GM18507 (cell line): ENCODE results near the gene ACSL3.
"Not testable (repeated sequence)": the region's sequence is repeated elsewhere in the genome, so short reads cannot be mapped to it uniquely, and the experiment has no call there.

ENCODE experiments used
- DNase-seq: peaks from one replicate; pipeline ENCODE4 v3.0.0; 2011; ENCODE audit warnings: low read depth; ENCODE audit not compliant: insufficient read length; ENCODE audit errors: extremely low spot score
- FAIRE-seq: peaks from 2 replicates; lab custom pipeline; 2011; peaks lifted over from hg19 to GRCh38; lab: Jason Lieb, UNC

ACSL3 gene

GRCh38 chr2:222848031-222848430, 12.8 kb upstream of the ACSL3 start:
- FAIRE-seq: not testable (repeated sequence)

DNA sequence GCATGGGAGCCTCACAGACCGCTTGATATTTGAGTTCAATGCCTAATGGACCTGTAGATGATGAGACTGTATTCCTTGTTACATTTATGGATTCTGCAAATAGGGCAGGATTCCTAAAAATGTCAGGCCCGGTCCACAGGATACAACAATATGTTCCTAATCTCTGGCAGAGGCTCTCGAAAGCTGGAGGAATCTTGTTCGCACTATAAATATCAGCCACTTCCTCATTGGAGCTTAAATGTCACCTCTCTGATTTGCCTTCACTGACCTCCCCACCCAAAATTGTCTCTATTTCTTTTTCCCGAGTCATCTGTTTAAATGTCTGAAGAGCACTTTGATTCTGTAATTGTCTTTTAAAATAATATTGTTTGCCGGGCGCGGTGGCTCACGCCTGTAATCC, 12.0 kb upstream of the ACSL3 start:
- no peak for FAIRE-seq

More at GRCh38 chr2:222848031-222848430, 12.8 kb upstream of the ACSL3 start:
- not testable (repeated sequence) for DNase-seq

DNA sequence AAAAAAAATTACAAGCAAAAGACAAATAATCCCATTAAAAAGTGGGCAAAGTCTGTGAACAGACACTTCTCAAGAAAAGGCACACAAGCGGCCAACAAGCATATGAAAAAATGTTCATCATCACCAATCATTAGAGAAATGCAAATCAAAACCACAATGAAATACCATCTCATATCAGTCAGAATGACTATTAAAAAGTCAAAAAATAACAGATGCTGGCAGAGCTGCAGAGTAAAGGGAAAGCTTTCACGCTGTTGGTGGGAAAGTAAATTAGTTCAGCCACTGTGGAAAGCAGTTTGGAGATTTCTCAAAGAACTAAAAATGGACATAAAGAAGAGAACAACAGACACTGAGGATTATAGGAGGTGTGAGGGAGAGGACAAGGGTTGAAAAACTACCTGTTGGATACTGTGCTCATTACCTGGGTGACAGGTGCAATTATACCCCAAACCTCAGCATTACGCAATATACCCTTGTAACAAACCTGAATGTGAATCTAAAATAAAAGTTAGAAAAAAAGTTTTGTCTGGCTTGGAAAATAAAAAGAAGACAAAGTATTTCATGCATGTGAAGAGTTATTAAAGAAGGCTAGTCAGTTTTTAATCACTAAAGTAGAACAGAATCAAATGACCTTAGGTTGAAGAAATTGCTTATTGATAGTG, 8.7 kb upstream of the ACSL3 start:
- no peak for DNase-seq
- peak; percentile 58 for FAIRE-seq

More for the DNA sequence above, 12.0 kb upstream of the ACSL3 start:
- no peak for DNase-seq

DNA sequence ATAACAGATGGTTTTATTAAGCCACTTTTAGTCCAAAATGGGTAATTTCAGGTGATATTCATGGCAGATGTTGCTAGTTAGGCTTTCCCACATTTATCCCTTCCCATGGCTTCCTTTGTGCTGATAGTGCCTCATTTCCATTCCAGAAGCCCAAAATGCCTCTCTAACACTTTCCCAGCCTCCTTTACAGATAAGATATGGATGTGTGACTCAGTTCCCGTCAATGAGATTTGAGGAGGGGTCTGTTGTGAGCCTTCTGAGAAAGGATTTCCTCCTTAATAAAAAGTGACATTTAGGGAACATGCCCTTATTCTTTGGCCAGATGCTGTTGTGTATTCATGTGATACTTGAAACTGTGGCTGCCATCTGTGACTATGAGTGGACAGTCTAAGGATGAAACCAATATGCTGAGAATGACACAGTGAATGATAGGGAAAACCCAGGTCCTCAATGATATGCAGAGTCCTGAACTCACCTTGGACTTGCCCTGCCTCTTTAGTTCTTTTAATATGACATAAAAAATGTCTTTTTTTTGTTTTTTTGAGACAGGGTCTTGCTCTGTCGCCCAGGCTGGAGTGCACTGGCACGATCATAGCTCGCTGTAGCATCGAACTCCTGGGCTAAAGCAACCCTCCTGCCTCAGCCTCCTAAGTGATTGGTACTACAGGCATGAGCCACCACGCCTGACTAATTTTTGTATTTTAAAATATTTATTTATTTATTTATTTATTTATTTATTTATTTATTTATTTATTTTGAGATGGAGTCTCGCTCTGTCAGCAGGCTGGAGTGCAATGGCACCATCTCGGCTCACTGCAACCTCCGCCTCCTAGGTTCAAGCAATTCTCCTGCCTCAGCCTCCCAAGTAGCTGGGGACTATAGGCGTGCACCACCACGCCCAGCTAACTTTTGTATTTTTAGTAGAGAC, 5.8 kb upstream of the ACSL3 start:
- no peak for FAIRE-seq
- DNase-seq: no peak

GRCh38 chr2:222859786-222860612, 837 bp upstream of the ACSL3 start:
- no peak for DNase-seq
- no peak for FAIRE-seq

DNA sequence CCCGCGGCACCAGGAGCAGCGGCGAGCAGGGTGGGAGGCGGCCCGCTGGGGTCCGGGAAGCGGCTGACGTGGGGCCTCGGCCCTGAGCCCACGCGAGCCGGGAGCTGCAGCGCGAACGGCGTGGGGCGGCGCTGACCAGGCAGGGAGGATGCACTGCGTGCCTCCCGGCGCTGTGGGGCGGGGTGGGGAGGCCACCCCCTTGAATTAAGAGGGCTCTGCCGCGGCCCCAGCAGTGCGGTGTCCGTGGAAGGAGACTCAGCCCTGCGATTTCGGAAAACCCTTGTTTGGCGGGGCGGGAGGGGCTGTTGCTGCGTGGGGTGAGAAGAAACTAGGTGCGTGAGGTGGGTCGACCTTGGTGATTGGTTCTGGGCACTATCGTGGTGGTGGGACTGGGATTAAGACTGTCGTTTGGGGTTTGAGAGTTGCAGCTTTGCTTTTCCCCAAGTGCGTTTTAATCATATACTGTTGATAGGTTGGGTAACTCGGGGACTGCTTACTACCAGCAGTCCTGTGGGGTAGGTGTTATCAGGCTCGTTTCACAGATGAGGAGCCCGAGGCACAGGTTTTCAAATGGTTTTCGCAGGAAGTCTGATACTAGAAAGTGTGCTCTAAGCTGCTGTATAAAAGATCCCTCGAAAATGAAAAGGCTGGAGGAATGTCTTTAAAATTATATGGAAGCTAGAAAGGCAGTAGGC, 722 bp downstream of the ACSL3 start:
- peak; percentile 12 for FAIRE-seq
- DNase-seq: peak; percentile 23

DNA sequence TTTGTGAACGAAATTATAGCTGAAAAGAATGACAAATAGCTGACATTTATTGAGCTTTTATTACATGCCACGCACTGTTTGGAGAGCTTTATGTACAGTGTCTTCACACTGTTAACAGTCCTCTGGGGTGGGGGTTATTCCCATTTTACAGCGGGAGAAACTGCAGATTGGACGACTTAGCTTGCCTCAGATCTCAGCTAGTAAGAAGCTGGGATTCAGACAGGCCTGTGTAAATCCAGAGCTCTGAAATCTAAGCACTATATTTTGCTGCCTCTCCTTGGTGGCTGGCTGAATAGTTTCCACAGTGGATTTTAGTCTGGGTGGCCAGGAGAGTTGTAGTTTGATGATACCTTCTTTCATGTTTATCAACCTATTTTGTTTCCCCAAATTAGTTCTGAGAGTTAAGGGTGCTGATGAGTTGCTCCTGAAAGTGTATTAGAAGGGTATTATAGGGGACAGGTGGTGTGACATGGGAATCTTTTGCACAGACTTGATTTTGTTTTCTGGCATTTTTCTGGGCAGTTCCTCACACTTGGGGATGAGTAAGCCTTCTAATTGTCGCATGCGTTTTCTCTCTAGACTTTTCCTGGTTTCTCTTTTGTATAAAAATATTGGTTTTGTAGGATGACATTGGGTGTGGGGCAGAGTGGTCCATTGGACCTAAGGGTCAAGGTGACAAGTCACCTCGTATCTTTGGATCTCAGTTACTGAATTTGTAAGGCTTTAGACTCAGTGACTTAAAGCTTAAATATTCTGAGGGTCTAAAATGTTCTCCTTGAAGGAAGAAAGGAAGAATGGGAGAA, 1.5 kb downstream of the ACSL3 start:
- FAIRE-seq (no peak), DNase-seq (no peak)

- no peak for DNase-seq
Observed at GRCh38 chr2:222862909-222863544, 2.2 kb downstream of the ACSL3 start.

DNA sequence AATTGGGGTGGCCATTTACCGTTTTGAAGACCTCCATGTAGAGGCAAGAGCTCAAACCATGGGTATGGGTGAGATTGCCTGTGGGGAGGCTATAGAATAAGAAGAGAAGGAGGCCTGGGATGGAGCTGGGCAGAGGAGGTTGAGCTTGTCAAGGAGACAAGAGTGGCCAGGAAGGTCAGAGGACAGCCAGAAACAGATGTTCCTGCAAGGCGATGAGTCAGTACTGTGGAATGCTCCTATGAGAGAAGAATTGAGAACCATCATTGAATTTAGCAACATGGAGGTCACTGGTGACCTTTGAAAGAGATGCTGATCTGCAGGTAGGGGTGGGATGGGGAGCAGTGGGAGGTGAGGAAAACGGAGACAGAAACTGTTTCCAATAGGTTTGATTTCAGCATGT, 3.5 kb downstream of the ACSL3 start:
- no peak for DNase-seq
- no peak for FAIRE-seq

More at GRCh38 chr2:222862909-222863544, 2.2 kb downstream of the ACSL3 start:
- no peak for FAIRE-seq

DNA sequence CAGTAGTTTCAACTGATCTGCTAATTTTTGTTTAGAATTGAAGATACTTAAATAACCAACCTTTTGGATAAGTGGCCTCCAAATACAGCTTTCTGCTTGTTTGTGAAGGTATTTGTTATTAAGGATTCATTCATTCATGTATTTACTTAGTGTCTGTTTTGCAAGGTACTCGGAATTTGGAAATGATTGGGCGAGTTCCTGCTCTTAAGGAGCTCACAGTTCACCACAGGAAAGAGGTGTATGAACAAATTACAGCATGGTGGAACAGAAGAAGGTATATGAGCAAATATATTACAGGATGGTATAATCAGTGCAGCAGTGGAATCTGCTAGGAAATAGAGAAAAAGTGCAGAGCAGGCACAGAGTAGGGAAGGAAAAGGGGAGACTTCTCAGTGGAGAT, 4.5 kb downstream of the ACSL3 start:
- FAIRE-seq (no peak), DNase-seq (no peak)

GRCh38 chr2:222866358-222866960, 5.6 kb downstream of the ACSL3 start:
- no peak for FAIRE-seq
- DNase-seq: no peak

DNA sequence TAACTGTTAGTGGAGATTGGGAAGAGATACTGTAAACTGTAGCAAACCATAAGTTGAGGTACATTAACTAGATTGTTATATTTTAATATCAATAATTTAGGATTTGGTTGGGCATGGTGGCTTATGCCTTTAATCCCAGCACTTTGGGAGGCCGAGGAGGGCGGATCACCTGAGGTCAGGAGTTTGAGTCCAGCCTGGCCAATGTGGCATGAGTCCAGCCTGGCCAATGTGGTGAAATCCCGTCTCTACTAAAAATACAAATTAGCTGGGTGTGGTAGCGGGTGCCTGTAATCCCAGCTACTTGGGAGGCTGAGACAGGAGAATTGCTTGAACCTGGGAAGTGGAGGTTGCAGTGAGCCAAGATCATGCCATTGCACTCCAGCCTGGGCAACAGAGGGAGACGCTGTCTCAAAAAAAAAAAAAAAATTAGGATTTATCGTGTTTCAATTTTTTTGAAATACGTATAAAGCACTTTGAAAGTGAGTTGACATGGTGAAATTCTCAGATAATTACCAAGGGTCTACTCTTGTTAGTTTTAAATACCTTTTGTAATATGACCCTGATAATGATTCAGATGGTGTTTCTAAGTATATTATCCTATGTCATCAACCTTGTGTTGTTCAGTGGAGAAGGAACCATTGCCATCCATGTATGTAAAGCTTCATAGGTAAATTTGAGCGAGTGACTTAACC, 7.9 kb downstream of the ACSL3 start:
- not testable (repeated sequence) for FAIRE-seq

GRCh38 chr2:222869252-222869560, 8.4 kb downstream of the ACSL3 start:
- no peak for DNase-seq
- FAIRE-seq: no peak

More for the DNA sequence above, 7.9 kb downstream of the ACSL3 start:
- not testable (repeated sequence) for DNase-seq

GRCh38 chr2:222871291-222871690, 10.5 kb downstream of the ACSL3 start:
- DNase-seq (no peak), FAIRE-seq (no peak)

DNA sequence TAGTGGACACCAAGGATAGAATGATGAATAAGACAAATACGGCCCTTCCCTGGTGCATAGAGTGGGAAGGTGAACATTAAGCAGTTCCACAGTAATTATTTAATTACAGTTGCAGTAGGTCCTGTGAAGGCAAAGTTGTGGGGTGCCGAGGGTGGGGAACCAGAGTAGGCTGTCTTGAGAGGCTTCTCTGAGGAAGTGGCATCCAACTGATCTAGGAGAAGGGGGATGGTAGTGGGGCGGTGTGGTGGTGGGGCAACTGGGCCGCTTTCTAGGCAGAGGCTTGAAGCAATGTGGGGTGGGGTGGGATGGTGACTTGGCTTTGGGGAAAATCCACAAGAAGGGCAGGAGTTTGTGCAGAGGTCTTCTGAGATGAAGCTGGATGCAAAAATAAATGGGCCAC, 11.7 kb downstream of the ACSL3 start:
- no peak for DNase-seq
- no peak for FAIRE-seq

- DNase-seq: no peak
- no peak for FAIRE-seq
Observed at GRCh38 chr2:222875482-222875881, 14.6 kb downstream of the ACSL3 start.

GRCh38 chr2:222876947-222877346, 16.1 kb downstream of the ACSL3 start:
- FAIRE-seq (no peak), DNase-seq (no peak)
